Stimulated activated CD8-positive, alpha-beta memory T cell treated with anti-CD3 and anti-CD28 coated beads, Interleukin-12 subunit alpha, Interleukin-12 subunit beta, amount 100 ng/mL, for 24 hours (primary cell): ENCODE data around the gene BMERB1.
"Not testable (repeated sequence)": the region's sequence is repeated elsewhere in the genome, so short reads cannot be mapped to it uniquely, and the experiment has no call there.

Experiments
- DNase-seq: peaks from one replicate; pipeline ENCODE4 v3.0.0-alpha.2; 2020; ENCODE audit errors: extremely low read depth

The BMERB1 gene

GRCh38 chr16:15523939-15524338 lies 89.6 kb downstream of the BMERB1 start:
- no peak for DNase-seq

- DNase-seq = no peak
These were observed 90.6 kb downstream of the BMERB1 start for GRCh38 chr16:15524966-15525365.

GRCh38 chr16:15526097-15526496 lies 91.7 kb downstream of the BMERB1 start:
- no peak for DNase-seq

GRCh38 chr16:15526731-15527130 lies 92.3 kb downstream of the BMERB1 start:
- DNase-seq = no peak

GRCh38 chr16:15529673-15530072 lies 95.3 kb downstream of the BMERB1 start:
- DNase-seq = no peak

- no peak for DNase-seq
These were observed 95.7 kb downstream of the BMERB1 start for GRCh38 chr16:15530085-15530484.

- no peak for DNase-seq
These were observed 98.4 kb downstream of the BMERB1 start for GRCh38 chr16:15532825-15533224.

GRCh38 chr16:15533386-15533785 lies 99.0 kb downstream of the BMERB1 start:
- DNase-seq = no peak

GRCh38 chr16:15535772-15536171 lies 101.4 kb downstream of the BMERB1 start:
- DNase-seq = no peak

GRCh38 chr16:15536843-15537242 lies 102.5 kb downstream of the BMERB1 start:
- DNase-seq = no peak

- DNase-seq = no peak
These were observed 104.1 kb downstream of the BMERB1 start for GRCh38 chr16:15538507-15538906.

- no peak for DNase-seq
These were observed 104.8 kb downstream of the BMERB1 start for GRCh38 chr16:15539197-15539596.

- no peak for DNase-seq
These were observed 107.9 kb downstream of the BMERB1 start for GRCh38 chr16:15542261-15542660.

- DNase-seq = no peak
These were observed 108.5 kb downstream of the BMERB1 start for GRCh38 chr16:15542734-15543347.

- DNase-seq = no peak
These were observed 110.0 kb downstream of the BMERB1 start for GRCh38 chr16:15544405-15544804.

- no peak for DNase-seq
These were observed 111.2 kb downstream of the BMERB1 start for GRCh38 chr16:15545544-15545943.

- not testable (repeated sequence) for DNase-seq
These were observed 112.8 kb downstream of the BMERB1 start for GRCh38 chr16:15547072-15547767.

GRCh38 chr16:15547768-15548096 lies 113.3 kb downstream of the BMERB1 start:
- DNase-seq = no peak

GRCh38 chr16:15548482-15548891 lies 114.1 kb downstream of the BMERB1 start:
- DNase-seq = no peak

GRCh38 chr16:15552507-15552906 lies 118.1 kb downstream of the BMERB1 start:
- no peak for DNase-seq

GRCh38 chr16:15553313-15554088 lies 119.1 kb downstream of the BMERB1 start:
- DNase-seq = no peak

GRCh38 chr16:15556130-15556529 lies 121.7 kb downstream of the BMERB1 start:
- no peak for DNase-seq

- DNase-seq = no peak
These were observed 122.9 kb downstream of the BMERB1 start for GRCh38 chr16:15557258-15557657.
